Esophagus muscularis mucosa (tissue), 4 donors: ENCODE measurements around the gene PHYH. TPM values are rescaled to one million over a fixed set of nuclear protein-coding genes. Genes with fewer than 3 reads are reported as not detected.

Experiments
- DNase-seq: peaks from one replicate; pipeline ENCODE4 v3.0.0-alpha.2; 2017; ENCODE audit errors: extremely low spot score
- H3K27ac ChIP-seq, 4 donors: fragments of 200-600 bp; sonication (generic); replicated peaks in 1 of 4; 1 replicate in 3 of 4; 2 replicates in 1 of 4; pipeline ENCODE4 v1.5.1; 2016 to 2019; ENCODE audit warnings: mild to moderate bottlenecking in 1 of 4
- H3K27me3 ChIP-seq, 4 donors: fragments of 200-600 bp; sonication (generic); one replicate each; pipeline versions ENCODE4 v1.5.1 to v1.6.0; 2016 to 2019
- H3K36me3 ChIP-seq, 4 donors: fragments of 200-600 bp; sonication (generic); one replicate each; pipeline ENCODE4 v1.5.1; 2016 to 2019
- H3K4me1 ChIP-seq, 4 donors: fragments of 200-600 bp; sonication (generic); one replicate each; pipeline ENCODE4 v1.5.1; 2016 to 2019
- H3K4me3 ChIP-seq, 4 donors: fragments of 200-600 bp; sonication (generic); 1 replicate in 2 of 4; 2 replicates in 2 of 4; pipeline ENCODE4 v1.5.1; 2016 to 2019; ENCODE audit warnings: mild to moderate bottlenecking in 4 of 4, moderate library complexity in 1 of 4
- H3K9me3 ChIP-seq, 4 donors: fragments of 200-600 bp; sonication (generic); 1 replicate in 3 of 4; 2 replicates in 1 of 4; pipeline ENCODE4 v1.5.1; 2016 to 2019
- CTCF ChIP-seq, 3 experiments: fragments of 200-600 bp in 2 of 3; fragments of 450-650 bp in 1 of 3; sonication (generic) in 2 of 3; IDR thresholded peaks; one replicate each; pipeline ENCODE4 v1.5.1; 2017 to 2019; ENCODE audit warnings: antibody characterized with exemption in 3 of 3, mild to moderate bottlenecking in 2 of 3, moderate library complexity in 1 of 3
- EP300 ChIP-seq: sonication (generic); formaldehyde crosslinking; IDR thresholded peaks from one replicate; pipeline ENCODE4 v1.6.1; 2017; ENCODE audit warnings: antibody characterized with exemption
- POLR2A ChIP-seq: fragments of 450-650 bp; IDR thresholded peaks from one replicate; pipeline ENCODE4 v1.6.1; 2017; ENCODE audit warnings: antibody characterized with exemption, moderate library complexity, mild to moderate bottlenecking, low read depth
- POLR2AphosphoS5 ChIP-seq, 2 donors: sonication (generic); formaldehyde crosslinking; IDR thresholded peaks; one replicate each; pipeline ENCODE4 v1.6.1; 2017; ENCODE audit warnings: antibody characterized with exemption in 2 of 2
- WGBS: methylation state at CpG from one replicate; pipeline ENCODE4 v1.1.5; 2018; 5-methylcytosine and 5-hydroxymethylcytosine counted together
- intact Hi-C: fragments of 100-400 bp; cut with DNase I; formaldehyde crosslinking; loops from one replicate; pipeline ENCODE4 v1.15.1; 2023
- total RNA-seq, 4 donors: library from RNA; depleted of rRNA; stranded (reverse); fragments of >200 nt; gene quantifications; one replicate each; pipeline versions ENCODE4 v1.1.0 to v1.2.1, GENCODE V29; 2016

PHYH gene
- total RNA-seq, 4 donors from 2014 or later = 29.3 to 42.8 (median 38.4) TPM

GRCh38 chr10:13268841-13269240, 31.0 kb downstream of the PHYH start:
- Histone ChIP-seq H3K9me3 (no peaks in the 10 kb centered on the region), H3K27me3 (peaks cover 0 to 9% (median 0%) of the 10 kb centered on the region in 4 donors), H3K4me1 (peaks cover 0 to 19% (median 17%) of the 10 kb centered on the region in 4 donors), H3K36me3 (no peaks in the 10 kb centered on the region), H3K27ac (no peak overlapping the region), H3K4me3 (no peak overlapping the region)
- TF ChIP-seq POLR2A (no peak), POLR2AphosphoS5 (IDR thresholded peaks at IDR 0.05) (no peak), EP300 (no peak), CTCF (IDR thresholded peaks at IDR 0.05) (no peak)
- intact Hi-C loops = no loop called here
- no peak for DNase-seq
- 54% methylated on average over 3 of the region's 3 CpGs for WGBS

GRCh38 chr10:13268310-13268709, 31.6 kb downstream of the PHYH start:
- intact Hi-C loops = no loop called here
- H3K27ac ChIP-seq = no peak overlapping the region
- no peak overlapping the region for H3K4me3 ChIP-seq
- no peaks in the 10 kb centered on the region for H3K9me3 ChIP-seq
- H3K4me1 ChIP-seq = peaks cover 0 to 19% (median 17%) of the 10 kb centered on the region in 4 donors
- DNase-seq = no peak
- no peaks in the 10 kb centered on the region for H3K36me3 ChIP-seq
- TF ChIP-seq CTCF (IDR thresholded peaks at IDR 0.05) = no peak
- no peak for TF ChIP-seq POLR2AphosphoS5 (IDR thresholded peaks at IDR 0.05)
- no peak for TF ChIP-seq EP300
- no peak for TF ChIP-seq POLR2A
- peaks cover 0 to 9% (median 0%) of the 10 kb centered on the region in 4 donors for H3K27me3 ChIP-seq
- 84% methylated on average over 4 of the region's 4 CpGs for WGBS

- Histone ChIP-seq H3K36me3 (no peaks in the 10 kb centered on the region), H3K27ac (no peak overlapping the region), H3K27me3 (peaks cover 0 to 9% (median 0%) of the 10 kb centered on the region in 4 donors), H3K4me1 (no peaks in the 10 kb centered on the region), H3K9me3 (no peaks in the 10 kb centered on the region), H3K4me3 (no peak overlapping the region)
- DNase-seq = no peak
- 85% methylated on average over 7 of the region's 7 CpGs for WGBS
- no peak for TF ChIP-seq POLR2AphosphoS5 (IDR thresholded peaks at IDR 0.05)
- TF ChIP-seq CTCF (IDR thresholded peaks at IDR 0.05) = no peak
- TF ChIP-seq EP300 = no peak
- TF ChIP-seq POLR2A = no peak
- intact Hi-C loops = no loop called here
These were observed 36.3 kb downstream of the PHYH start for GRCh38 chr10:13263591-13263990.

- Histone ChIP-seq H3K4me3 (no peak overlapping the region), H3K36me3 (no peaks in the 10 kb centered on the region), H3K27me3 (peaks cover 0 to 9% (median 0%) of the 10 kb centered on the region in 4 donors), H3K4me1 (no peaks in the 10 kb centered on the region), H3K9me3 (no peaks in the 10 kb centered on the region), H3K27ac (no peak overlapping the region)
- intact Hi-C loops = no loop called here
- DNase-seq = no peak
- WGBS = 88% methylated on average over 1 of the region's 1 CpG
- no peak for TF ChIP-seq POLR2A
- TF ChIP-seq POLR2AphosphoS5 (IDR thresholded peaks at IDR 0.05) = no peak
- no peak for TF ChIP-seq CTCF (IDR thresholded peaks at IDR 0.05)
- TF ChIP-seq EP300 = no peak
These were observed 37.4 kb downstream of the PHYH start for GRCh38 chr10:13262433-13262832.

- no peak overlapping the region for H3K4me3 ChIP-seq
- DNase-seq = no peak
- intact Hi-C loops = no loop called here
- H3K9me3 ChIP-seq = no peaks in the 10 kb centered on the region
- H3K36me3 ChIP-seq = no peaks in the 10 kb centered on the region
- 76% methylated on average over 5 of the region's 5 CpGs for WGBS
- no peak for TF ChIP-seq POLR2A
- no peak for TF ChIP-seq EP300
- no peaks in the 10 kb centered on the region for H3K4me1 ChIP-seq
- H3K27ac ChIP-seq = no peak overlapping the region
- no peaks in the 10 kb centered on the region for H3K27me3 ChIP-seq
These were observed 42.2 kb downstream of the PHYH start for GRCh38 chr10:13257621-13258140.
